ENCODE data around the gene NGDN.

Gene NGDN

DNA sequence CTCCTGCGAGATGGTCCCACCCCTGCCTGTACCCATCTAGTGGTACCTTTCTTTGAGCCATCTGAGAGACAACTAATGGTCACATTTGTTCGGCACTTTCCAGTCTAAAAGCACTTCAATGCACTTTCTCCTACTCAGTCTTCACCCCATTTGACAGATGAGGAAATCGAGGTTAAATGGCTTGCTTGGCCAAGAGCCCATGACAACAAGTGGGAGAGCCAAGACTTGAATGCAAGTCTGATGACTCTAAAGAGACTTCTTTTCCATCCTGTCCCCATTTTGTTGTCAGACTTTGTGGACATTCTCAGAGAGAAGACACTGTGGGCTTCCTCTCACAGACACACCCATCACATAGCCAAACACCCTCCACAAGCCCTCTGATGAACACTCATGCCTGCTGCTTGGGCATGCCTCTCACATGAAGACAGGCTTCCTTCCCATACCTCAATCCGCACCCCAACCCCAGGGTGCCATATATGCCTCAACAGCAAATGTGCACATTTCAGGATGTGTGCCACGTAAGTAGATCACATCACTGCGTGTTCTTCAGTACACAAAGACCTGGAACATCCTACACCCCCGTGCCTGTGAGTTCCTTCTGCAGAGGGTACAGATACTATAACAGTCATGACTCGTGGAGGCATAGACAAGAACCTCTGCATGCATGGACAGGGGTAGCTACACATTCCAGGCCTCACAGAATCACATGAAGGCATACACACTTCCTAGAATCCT, 34.8 kb upstream of the NGDN start:
- Histone ChIP-seq H3K27ac (ENCODE audit: low read depth, low read length) (no peak overlapping the region), H3F3A (ENCODE audit: insufficient read depth) (no peaks in the 10 kb centered on the region), H2AFZ (ENCODE audit: low read depth, low read length, severe bottlenecking) (no peak overlapping the region), H3K9me3 (ENCODE audit: insufficient read depth, low read length) (no peaks in the 10 kb centered on the region), H3K27me3 (ENCODE audit: low read length) (no peaks in the 10 kb centered on the region), H3K9ac (ENCODE audit: low read length) (no peak overlapping the region), H3K9me2 (replicated peaks; ENCODE audit: insufficient read depth, low read length) (no peaks in the 10 kb centered on the region), H3K4me3 (ENCODE audit: insufficient read depth, low read length, poor library complexity, severe bottlenecking) (no peak overlapping the region), H3K79me2 (ENCODE audit: insufficient read depth, low read length) (no peaks in the 10 kb centered on the region), H3K36me3 (ENCODE audit: low read length) (no peaks in the 10 kb centered on the region), H4K20me1 (ENCODE audit: low read depth, low read length) (no peaks in the 10 kb centered on the region), H3K4me2 (ENCODE audit: low read depth, low read length, poor library complexity, severe bottlenecking) (no peak overlapping the region)
- TF ChIP-seq EZH2phosphoT487 (conservative IDR thresholded peaks at IDR 0.05; ENCODE audit: low read length), result no peak
- TF ChIP-seq CTCF (IDR thresholded peaks at IDR 0.05; ENCODE audit: insufficient read depth, low read length, poor library complexity, severe bottlenecking), result no peak

DNA sequence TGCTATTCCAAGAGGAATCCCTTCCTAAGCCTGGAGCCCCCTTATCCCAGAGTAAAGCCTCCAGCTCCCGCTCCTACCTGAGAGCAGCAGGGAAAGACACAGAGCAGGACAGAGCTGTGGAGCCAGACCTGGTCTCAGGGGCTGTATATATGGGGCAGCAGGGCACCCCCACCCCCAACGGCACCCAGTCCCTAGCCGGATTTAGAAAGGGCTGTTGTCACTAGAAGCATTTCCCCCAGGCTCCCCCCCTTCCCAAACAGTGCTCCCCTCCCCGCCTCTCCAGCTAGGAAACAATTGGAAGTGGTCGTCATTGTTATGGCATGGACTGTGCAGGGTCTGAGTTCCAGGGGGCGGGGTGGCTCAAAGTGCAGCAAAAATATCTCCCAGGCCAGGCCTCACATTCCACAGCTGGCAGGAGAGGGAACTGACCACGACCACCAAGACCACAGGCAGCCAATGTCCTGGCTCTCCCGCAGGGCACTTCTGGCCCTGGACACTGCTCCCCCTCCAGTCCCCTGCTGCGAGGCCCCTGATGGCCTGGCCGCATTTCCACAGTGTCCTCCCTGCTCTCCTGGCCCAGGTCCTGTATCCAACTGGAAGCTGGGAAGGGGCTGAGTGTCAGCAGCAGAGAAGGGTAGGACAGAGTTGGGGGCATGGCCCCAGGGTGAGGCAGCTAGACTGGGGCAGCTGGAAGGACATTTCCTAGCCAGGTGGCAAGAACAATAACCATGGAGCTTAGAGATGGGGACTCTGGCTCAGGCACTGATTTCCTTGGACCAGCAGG, 33.8 kb upstream of the NGDN start, which contains the start of gene MYH7:
Gene MYH7 (minus strand): TSS at position 118 of the 784 bp plus-strand sequence. CDS start 1,928 bp downstream, outside the sequence.
- no peaks in the 10 kb centered on the region for H3K9me2 ChIP-seq (replicated peaks; ENCODE audit: insufficient read depth, low read length)
- no peak within 1 kb of the TSS for H3K4me3 ChIP-seq (ENCODE audit: insufficient read depth, low read length, poor library complexity, severe bottlenecking)
- H3K79me2 ChIP-seq (ENCODE audit: insufficient read depth, low read length), result no peaks in the 10 kb centered on the region
- TF ChIP-seq CTCF (IDR thresholded peaks at IDR 0.05; ENCODE audit: insufficient read depth, low read length, poor library complexity, severe bottlenecking) (no peak), EZH2phosphoT487 (conservative IDR thresholded peaks at IDR 0.05; ENCODE audit: low read length) (no peak)
- H3K27me3 ChIP-seq (ENCODE audit: low read length), result no peaks in the 10 kb centered on the region
- H3K9me3 ChIP-seq (ENCODE audit: insufficient read depth, low read length), result no peaks in the 10 kb centered on the region
- H4K20me1 ChIP-seq (ENCODE audit: low read depth, low read length), result no peaks in the 10 kb centered on the region
- no peak within 1 kb of the TSS for H3K9ac ChIP-seq (ENCODE audit: low read length)
- no peak within 1 kb of the TSS for H3K27ac ChIP-seq (ENCODE audit: low read depth, low read length)
- no peaks in the 10 kb centered on the region for H3F3A ChIP-seq (ENCODE audit: insufficient read depth)
- H2AFZ ChIP-seq (ENCODE audit: low read depth, low read length, severe bottlenecking), result no peak within 1 kb of the TSS
- H3K4me2 ChIP-seq (ENCODE audit: low read depth, low read length, poor library complexity, severe bottlenecking), result no peak within 1 kb of the TSS
- no peaks in the 10 kb centered on the region for H3K36me3 ChIP-seq (ENCODE audit: low read length)

- Histone ChIP-seq H3K9ac (ENCODE audit: low read length) (no peak overlapping the region), H3K27me3 (ENCODE audit: low read length) (no peaks in the 10 kb centered on the region), H3K36me3 (ENCODE audit: low read length) (no peaks in the 10 kb centered on the region), H3K27ac (ENCODE audit: low read depth, low read length) (no peak overlapping the region), H2AFZ (ENCODE audit: low read depth, low read length, severe bottlenecking) (no peak overlapping the region), H3K9me2 (replicated peaks; ENCODE audit: insufficient read depth, low read length) (no peaks in the 10 kb centered on the region), H4K20me1 (ENCODE audit: low read depth, low read length) (no peaks in the 10 kb centered on the region), H3K4me2 (ENCODE audit: low read depth, low read length, poor library complexity, severe bottlenecking) (no peak overlapping the region), H3K79me2 (ENCODE audit: insufficient read depth, low read length) (no peaks in the 10 kb centered on the region), H3K4me3 (ENCODE audit: insufficient read depth, low read length, poor library complexity, severe bottlenecking) (no peak overlapping the region), H3F3A (ENCODE audit: insufficient read depth) (no peaks in the 10 kb centered on the region), H3K9me3 (ENCODE audit: insufficient read depth, low read length) (no peaks in the 10 kb centered on the region)
- TF ChIP-seq CTCF (IDR thresholded peaks at IDR 0.05; ENCODE audit: insufficient read depth, low read length, poor library complexity, severe bottlenecking), result no peak
- no peak for TF ChIP-seq EZH2phosphoT487 (conservative IDR thresholded peaks at IDR 0.05; ENCODE audit: low read length)
Observed at GRCh38 chr14:23436327-23437132, 33.0 kb upstream of the NGDN start.

Measured in SU-DHL-6 (cell line).